Peyer's patch (tissue), 4 donors: ENCODE results near the gene USH2A. TPM values are rescaled to one million over a fixed set of nuclear protein-coding genes. Genes with fewer than 3 reads are reported as not detected.

Experiments used
- DNase-seq, 3 donors: peaks; one replicate each; pipeline ENCODE4 v3.0.0-alpha.2; 2017 to 2019
- H3K27ac ChIP-seq, 4 donors: fragments of 200-600 bp; sonication (generic); one replicate each; pipeline ENCODE4 v1.5.1; 2016 to 2019
- H3K27me3 ChIP-seq, 2 donors: fragments of 200-600 bp; sonication (generic); one replicate each; pipeline ENCODE4 v1.5.1; 2019
- H3K36me3 ChIP-seq, 3 donors: fragments of 200-600 bp; sonication (generic); one replicate each; pipeline ENCODE4 v1.5.1; 2016 to 2019
- H3K4me1 ChIP-seq, 4 donors: fragments of 200-600 bp; sonication (generic); one replicate each; pipeline ENCODE4 v1.5.1; 2016 to 2019
- H3K4me3 ChIP-seq, 4 donors: fragments of 200-600 bp; sonication (generic); 1 replicate in 3 of 4; 2 replicates in 1 of 4; pipeline ENCODE4 v1.5.1; 2016 to 2019; ENCODE audit warnings: mild to moderate bottlenecking in 1 of 4
- H3K9me3 ChIP-seq, 4 donors: fragments of 200-600 bp; sonication (generic); one replicate each; pipeline ENCODE4 v1.5.1; 2016 to 2019; ENCODE audit warnings: mild to moderate bottlenecking in 1 of 4
- POLR2A ChIP-seq, 2 donors: fragments of 450-650 bp; IDR thresholded peaks; one replicate each; pipeline ENCODE4 v1.5.1; 2017; ENCODE audit warnings: antibody characterized with exemption in 2 of 2, mild to moderate bottlenecking in 2 of 2, moderate library complexity in 2 of 2
- total RNA-seq, 4 donors: library from RNA; depleted of rRNA; stranded (reverse); fragments of >200 nt; gene quantifications; one replicate each; pipeline ENCODE4 v1.1.0, GENCODE V29; 2016
- TF ChIP-seq, protein P1 (sequence below), 6 experiments: fragments of 450-650 bp in 4 of 6; fragments of 200-600 bp in 2 of 6; sonication (generic) in 1 of 6; IDR thresholded peaks; one replicate each; pipeline ENCODE4 v1.5.1; 2017 to 2019; ENCODE audit warnings: antibody characterized with exemption in 6 of 6, mild to moderate bottlenecking in 3 of 6, moderate library complexity in 1 of 6

The USH2A gene
- total RNA-seq, 4 donors from 2014 or later: not detected

DNA sequence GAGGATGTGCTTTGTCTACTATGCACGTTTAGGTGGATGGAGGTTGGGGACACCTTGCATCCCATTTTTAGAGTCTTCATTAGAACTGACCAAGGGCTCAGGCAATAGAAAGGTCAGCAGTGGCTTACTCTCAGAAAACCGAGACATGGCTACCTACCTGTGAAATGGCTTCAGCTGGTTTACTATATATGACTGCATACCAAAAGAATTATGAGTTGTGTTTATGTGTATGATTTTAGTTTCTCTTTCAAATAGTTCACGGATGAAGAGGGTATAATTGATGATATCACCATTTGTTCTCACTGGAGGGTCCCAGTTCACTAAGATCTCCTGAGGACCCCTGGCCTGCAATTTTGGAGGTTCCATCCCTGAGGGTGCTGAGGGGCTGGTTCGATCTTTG lies 749.3 kb downstream of the USH2A start:
- H3K4me3 ChIP-seq: no peak overlapping the region
- H3K4me1 ChIP-seq: no peaks in the 10 kb centered on the region
- no peaks in the 10 kb centered on the region for H3K36me3 ChIP-seq
- no peak overlapping the region for H3K27ac ChIP-seq
- no peak for DNase-seq
- H3K27me3 ChIP-seq: no peaks in the 10 kb centered on the region
- no peak for TF ChIP-seq POLR2A (IDR thresholded peaks at IDR 0.05)
- TF ChIP-seq, protein P1, sequence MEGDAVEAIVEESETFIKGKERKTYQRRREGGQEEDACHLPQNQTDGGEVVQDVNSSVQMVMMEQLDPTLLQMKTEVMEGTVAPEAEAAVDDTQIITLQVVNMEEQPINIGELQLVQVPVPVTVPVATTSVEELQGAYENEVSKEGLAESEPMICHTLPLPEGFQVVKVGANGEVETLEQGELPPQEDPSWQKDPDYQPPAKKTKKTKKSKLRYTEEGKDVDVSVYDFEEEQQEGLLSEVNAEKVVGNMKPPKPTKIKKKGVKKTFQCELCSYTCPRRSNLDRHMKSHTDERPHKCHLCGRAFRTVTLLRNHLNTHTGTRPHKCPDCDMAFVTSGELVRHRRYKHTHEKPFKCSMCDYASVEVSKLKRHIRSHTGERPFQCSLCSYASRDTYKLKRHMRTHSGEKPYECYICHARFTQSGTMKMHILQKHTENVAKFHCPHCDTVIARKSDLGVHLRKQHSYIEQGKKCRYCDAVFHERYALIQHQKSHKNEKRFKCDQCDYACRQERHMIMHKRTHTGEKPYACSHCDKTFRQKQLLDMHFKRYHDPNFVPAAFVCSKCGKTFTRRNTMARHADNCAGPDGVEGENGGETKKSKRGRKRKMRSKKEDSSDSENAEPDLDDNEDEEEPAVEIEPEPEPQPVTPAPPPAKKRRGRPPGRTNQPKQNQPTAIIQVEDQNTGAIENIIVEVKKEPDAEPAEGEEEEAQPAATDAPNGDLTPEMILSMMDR (IDR thresholded peaks at IDR 0.05): no peak
- H3K9me3 ChIP-seq: no peaks in the 10 kb centered on the region

DNA sequence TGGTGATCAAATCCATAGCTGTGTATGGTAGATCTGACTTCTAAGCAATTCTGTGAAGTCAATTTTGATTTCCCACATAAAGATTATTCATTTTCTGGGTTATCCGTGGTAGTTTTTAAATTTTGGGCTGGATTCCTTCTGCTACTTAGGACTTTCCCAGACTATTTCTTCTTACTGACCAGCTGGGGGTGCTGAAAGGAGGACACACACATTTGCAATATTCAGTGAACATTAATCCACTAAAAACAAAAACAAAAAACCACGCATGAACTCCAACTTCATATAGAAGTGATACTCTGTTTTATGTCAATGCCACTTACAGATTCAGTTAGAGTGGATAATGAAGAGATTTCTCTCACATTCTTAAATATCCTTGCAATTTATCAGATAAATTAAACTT lies 750.8 kb downstream of the USH2A start:
- Histone ChIP-seq H3K36me3 (no peaks in the 10 kb centered on the region), H3K27me3 (no peaks in the 10 kb centered on the region), H3K4me1 (no peaks in the 10 kb centered on the region), H3K27ac (no peak overlapping the region), H3K4me3 (no peak overlapping the region), H3K9me3 (no peaks in the 10 kb centered on the region)
- no peak for DNase-seq
- TF ChIP-seq, protein P1 (IDR thresholded peaks at IDR 0.05): no peak
- no peak for TF ChIP-seq POLR2A (IDR thresholded peaks at IDR 0.05)

DNA sequence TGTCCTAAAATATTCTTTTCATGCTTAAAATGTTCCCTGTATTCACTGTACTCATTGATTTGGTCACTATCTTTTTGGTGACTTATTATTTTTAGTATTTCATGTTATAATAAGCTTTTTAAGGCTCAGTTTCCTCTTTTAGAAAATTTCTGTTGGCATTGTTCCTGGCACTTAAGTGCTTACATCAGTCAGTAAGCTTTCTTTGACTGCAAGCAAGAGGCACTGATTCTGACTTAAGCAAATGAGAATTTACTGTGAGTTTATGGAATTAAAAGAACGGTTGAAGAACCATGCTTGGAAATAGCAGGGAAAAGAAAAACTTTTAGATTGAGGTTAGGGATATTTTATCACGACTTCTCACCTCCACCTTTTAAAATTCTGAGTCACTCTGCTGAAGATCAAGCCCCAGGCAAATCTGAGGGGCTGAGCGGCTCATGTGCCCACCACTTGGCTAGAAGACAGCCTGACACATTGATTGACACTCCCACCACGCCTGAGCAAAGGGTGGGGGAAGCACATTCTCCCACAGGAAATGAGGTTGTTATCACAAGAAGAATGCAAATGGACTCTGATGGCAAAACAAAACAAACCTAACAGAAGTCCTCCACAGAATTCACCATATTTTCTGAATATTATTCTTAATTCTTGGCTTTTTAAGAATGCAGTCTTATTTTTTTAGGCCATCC lies 753.3 kb downstream of the USH2A start:
- DNase-seq: no peak
- H3K27me3 ChIP-seq: no peaks in the 10 kb centered on the region
- no peak overlapping the region for H3K4me3 ChIP-seq
- H3K36me3 ChIP-seq: no peaks in the 10 kb centered on the region
- H3K27ac ChIP-seq: no peak overlapping the region
- H3K4me1 ChIP-seq: no peaks in the 10 kb centered on the region
- H3K9me3 ChIP-seq: no peaks in the 10 kb centered on the region
- TF ChIP-seq, protein P1 (IDR thresholded peaks at IDR 0.05): no peak
- no peak for TF ChIP-seq POLR2A (IDR thresholded peaks at IDR 0.05)

DNA sequence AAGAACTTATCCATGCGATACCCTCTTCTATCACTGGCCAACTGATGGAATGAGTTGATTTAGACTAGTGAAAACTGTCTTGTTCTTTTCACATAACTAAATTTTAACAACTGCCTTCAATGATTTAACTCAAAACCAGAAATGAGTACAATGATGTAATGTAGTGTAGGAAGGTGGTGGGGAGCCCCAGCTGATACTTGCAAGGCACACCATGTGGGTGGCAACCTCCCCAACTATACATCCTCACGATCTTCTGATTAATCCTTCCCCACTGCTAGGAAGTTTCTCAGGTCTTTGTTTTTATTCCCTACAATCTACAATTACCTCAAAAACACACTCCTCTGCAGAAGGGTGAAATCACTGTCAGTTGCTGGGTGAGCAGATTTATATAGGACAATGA lies 755.5 kb downstream of the USH2A start:
- Histone ChIP-seq H3K4me1 (no peaks in the 10 kb centered on the region), H3K27me3 (no peaks in the 10 kb centered on the region), H3K36me3 (no peaks in the 10 kb centered on the region), H3K9me3 (no peaks in the 10 kb centered on the region), H3K4me3 (no peak overlapping the region), H3K27ac (no peak overlapping the region)
- DNase-seq: no peak
- TF ChIP-seq, protein P1 (IDR thresholded peaks at IDR 0.05): no peak
- no peak for TF ChIP-seq POLR2A (IDR thresholded peaks at IDR 0.05)

DNA sequence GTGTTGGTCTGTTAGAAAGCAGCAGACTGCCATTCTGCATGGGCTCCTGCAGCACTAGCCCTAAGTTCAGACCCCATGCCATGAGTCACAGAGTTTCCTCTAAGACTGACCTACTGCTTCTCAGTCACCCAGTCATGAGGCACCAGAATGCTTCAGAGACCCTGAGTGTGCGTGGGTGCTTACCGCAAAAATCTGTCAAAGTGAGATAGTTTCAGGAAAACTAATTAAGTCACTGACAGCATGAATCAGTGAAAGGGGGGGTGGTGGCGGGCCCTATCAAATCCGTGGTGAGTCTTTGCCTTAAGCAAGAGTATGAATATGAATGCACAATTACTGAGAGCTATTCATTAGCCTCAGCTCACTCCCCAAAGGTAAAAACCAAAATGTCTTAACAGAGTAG lies 758.0 kb downstream of the USH2A start:
- no peaks in the 10 kb centered on the region for H3K36me3 ChIP-seq
- H3K27me3 ChIP-seq: no peaks in the 10 kb centered on the region
- no peaks in the 10 kb centered on the region for H3K9me3 ChIP-seq
- no peak overlapping the region for H3K4me3 ChIP-seq
- no peak for DNase-seq
- no peak overlapping the region for H3K27ac ChIP-seq
- TF ChIP-seq, protein P1 (IDR thresholded peaks at IDR 0.05): no peak
- TF ChIP-seq POLR2A (IDR thresholded peaks at IDR 0.05): no peak
- H3K4me1 ChIP-seq: no peaks in the 10 kb centered on the region

DNA sequence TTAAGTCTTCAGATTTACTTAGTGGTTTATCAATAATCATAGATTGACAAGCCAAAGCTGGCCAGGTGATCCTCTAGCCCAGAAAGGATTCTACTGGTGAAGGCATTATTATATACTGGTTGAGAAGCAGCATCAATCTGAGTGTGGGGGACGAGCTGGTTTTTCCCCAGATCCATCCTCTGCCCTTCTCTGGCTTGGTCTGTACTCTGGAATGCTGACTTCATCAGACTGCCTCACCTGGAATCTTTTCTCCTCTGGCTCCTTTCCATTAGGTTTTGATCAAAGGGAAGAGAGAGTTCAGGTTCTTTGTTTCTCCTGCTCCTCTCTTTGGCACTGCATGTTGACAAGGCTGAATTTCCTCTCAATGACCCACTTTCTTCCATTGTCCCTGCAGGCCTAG lies 762.2 kb downstream of the USH2A start:
- TF ChIP-seq POLR2A (IDR thresholded peaks at IDR 0.05): no peak
- TF ChIP-seq, protein P1 (IDR thresholded peaks at IDR 0.05): no peak
- no peak overlapping the region for H3K27ac ChIP-seq
- H3K27me3 ChIP-seq: no peaks in the 10 kb centered on the region
- H3K4me1 ChIP-seq: no peaks in the 10 kb centered on the region
- no peak overlapping the region for H3K4me3 ChIP-seq
- no peaks in the 10 kb centered on the region for H3K36me3 ChIP-seq
- H3K9me3 ChIP-seq: no peaks in the 10 kb centered on the region
- no peak for DNase-seq
